Fibroblast of peridontal ligament (primary cell): ENCODE measurements around the gene SMIM14.
"Not testable (repeated sequence)": the region's sequence is repeated elsewhere in the genome, so short reads cannot be mapped to it uniquely, and the experiment has no call there.

Experiments
- DNase-seq: peaks from one replicate; pipeline ENCODE4 v3.0.0-alpha.2; 2010; ENCODE audit errors: extremely low read depth

Gene SMIM14

DNA sequence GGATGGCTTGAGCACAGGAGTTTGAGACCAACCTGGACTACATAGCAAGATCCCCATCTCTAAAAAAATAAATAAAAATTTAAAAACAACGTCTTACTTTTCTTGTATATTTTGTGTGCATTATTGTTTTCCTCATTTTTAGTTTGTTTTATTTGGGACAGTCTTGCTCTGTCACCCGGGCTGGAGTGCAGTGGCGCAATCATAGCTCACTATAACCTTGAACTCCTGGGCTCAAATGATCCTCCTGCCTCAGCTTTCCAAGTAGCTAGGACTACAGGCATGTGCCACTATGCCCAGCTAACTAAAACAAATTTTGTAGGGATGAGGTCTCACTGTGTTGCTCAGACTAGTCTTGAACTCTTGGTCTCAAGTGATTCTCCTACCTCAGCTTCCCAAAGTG lies 9.5 kb upstream of the SMIM14 start:
- no peak for DNase-seq

GRCh38 chr4:39642885-39643552 lies 4.4 kb upstream of the SMIM14 start:
- DNase-seq, result no peak

GRCh38 chr4:39641451-39641850 lies 2.8 kb upstream of the SMIM14 start:
- no peak for DNase-seq

GRCh38 chr4:39637586-39638353 lies 895 bp downstream of the SMIM14 start:
- DNase-seq, result peak; percentile 70

DNA sequence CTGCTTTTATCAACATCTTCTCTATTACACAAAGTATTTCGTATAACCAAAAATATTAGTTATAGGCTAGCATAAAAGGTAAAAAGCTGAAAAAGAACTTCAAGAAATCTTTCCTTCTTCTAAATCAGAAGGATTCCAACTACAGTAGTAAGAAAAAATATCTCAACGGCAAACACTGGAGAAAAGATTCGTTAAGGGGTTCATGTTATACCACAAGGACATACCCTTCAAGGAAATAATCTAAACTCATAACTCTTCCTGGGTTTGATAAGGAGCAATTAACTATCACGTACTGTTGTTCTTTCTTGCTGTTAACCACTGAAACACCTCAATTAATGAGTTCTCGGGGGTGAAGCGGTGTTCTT lies 1.5 kb downstream of the SMIM14 start:
- DNase-seq, result no peak

DNA sequence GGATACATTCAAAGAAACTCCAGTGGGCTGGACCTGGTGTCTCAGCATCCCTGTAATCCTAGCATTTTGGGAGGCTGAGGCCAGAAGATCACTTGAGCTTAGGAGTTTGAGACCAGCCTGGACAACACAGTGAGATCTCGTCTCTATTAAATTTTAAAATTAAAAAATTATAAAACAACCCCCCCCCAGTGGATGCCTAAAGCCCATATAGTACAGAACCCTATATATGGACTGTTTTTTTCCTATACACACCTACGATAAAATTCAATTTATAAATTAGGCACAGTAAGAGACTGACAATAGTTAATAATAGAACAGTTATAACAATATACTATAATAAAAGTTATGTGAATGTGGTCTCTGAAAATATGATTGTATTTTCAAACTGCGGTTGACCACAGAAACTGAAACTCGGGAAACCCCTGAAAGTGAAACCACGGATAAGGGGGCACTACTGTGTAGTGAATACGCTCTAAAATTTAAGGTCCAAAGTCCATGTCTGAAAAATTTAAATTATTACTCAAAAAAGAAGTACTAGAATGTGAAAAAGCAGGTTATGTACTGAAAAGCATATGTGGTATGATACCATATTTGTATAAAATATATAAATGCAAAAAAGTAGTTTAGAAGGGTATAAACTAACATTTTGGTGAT lies 2.0 kb downstream of the SMIM14 start:
- peak; percentile 66 for DNase-seq

DNA sequence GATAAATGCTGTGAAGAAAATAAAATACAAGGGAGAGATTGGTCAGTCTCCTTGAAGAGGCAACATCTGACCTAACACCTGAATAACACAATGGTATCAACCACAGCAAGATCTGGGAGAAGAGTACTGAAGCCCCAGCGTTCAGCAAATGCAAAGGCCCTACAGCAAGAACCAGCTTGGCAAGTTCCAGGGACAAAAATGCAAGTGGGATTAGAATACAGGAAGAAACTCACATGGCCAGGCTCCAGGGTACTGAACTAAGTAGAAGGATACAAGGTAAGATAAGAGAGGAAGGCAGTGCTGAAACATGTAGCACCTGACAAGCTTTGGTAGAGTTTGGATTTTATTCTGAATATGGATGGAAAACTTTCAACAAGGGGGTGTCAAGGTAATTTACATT lies 3.6 kb downstream of the SMIM14 start:
- no peak for DNase-seq

- DNase-seq, result no peak
Observed at GRCh38 chr4:39631700-39632079, 7.0 kb downstream of the SMIM14 start.

- no peak for DNase-seq
Observed at GRCh38 chr4:39627413-39627812, 11.3 kb downstream of the SMIM14 start.

DNA sequence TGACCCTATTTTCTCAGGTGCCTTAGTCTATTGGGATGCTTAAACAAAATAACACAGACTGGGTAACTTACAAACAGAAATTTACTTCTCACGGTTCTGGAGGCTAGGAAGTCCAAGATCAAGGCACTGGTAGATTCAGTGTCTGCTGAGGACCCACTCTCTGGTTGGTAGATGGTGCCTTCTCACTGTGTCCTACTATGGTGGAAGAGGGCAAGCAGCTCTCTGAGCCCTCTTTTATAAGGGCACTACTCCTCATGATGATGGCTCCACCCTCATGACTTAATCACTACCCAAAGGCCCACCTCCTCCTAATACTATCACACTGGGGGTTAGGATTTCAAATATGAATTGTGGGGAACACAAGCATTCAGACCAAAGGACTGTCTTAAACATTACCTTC lies 11.8 kb downstream of the SMIM14 start:
- DNase-seq, result no peak

DNA sequence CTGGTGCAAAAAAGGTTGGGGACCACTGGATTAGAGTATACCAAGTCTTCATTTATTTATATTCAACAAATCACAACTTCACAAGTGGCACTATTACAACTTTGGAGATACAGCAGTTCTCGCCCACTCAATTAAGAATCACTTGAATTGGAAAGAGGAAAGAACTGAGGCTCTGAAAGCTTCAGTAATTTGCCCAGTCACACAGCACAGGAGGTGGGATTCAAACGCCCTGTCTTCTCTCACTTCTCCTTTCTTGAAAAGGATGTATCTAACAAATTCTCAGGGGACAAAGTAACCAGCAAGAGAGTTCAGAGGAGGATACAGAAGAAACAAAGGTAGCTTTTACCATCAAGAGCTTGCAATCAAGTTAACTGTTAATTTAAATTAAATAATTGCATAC lies 12.4 kb downstream of the SMIM14 start:
- no peak for DNase-seq

DNA sequence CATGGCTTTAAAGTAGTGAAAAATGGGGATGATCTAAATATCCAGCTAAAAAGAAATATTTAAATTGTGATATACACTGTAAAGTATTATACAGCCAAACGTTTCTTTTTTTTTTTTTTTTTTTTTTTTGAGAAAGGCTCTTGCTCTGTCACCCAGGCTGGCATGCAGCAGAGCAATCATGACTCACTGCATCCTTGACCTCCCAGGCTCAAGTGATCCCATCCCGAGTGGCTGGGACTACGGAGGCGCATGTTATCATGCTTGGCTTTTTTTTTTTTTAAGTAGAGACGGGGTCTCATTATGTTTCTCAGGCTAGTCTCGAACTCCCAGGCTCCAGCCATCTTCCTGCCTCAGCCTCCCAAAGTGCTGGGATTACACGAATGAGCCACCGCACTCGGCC lies 17.1 kb downstream of the SMIM14 start:
- peak; percentile 77 for DNase-seq

DNA sequence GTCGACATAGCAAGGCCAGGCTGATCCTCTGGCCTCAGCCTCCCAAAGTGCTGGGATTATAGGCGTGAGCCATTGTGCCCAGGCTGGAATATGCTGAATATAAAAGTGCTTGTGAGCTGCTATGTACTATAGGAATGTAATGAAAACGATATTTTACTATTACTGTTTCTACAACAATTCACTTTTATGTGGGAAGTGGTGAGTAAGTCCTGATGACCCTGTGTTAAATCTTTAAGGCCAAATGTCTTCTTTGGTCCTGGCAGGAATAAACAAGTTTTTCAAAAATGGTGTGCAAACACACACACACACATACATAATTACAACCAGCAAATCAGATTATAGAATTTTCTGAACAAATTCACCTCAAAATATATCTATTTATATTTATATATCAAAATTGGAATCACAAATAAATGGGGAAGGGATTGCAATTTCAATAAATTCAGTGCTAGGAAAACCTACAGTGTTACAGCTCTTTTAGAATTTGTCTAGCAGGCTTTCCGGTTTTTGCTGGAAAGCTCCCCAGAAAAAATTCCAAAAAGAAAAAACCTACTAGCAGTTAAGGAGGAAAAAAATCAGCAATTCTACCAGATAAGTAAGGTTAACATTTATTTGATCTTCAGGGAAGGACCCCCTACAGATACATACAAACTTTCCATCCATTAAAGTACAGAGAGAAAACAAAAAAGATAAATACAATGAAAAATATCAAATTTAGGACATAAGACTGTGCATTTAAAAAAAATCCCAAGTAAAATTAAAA lies 17.9 kb downstream of the SMIM14 start:
- peak; percentile 29 for DNase-seq

DNA sequence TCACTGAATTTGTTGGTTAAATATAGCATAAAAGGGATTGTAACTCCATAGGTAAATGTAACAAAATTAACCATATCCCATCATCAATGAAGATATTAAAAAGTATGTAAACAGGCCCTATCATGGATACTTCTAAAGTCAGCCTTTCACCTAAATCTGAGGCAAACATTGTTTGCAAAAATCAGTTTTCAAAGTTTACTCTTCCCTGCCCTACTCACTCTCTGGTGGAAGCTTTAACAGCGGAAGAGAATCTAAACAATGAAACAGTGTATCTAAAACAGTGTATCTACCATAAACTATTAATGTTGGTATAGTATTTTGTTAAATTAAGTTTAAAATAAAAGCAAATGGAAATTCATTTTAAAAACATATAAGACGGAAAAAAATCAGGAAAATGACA lies 21.1 kb downstream of the SMIM14 start:
- no peak for DNase-seq

DNA sequence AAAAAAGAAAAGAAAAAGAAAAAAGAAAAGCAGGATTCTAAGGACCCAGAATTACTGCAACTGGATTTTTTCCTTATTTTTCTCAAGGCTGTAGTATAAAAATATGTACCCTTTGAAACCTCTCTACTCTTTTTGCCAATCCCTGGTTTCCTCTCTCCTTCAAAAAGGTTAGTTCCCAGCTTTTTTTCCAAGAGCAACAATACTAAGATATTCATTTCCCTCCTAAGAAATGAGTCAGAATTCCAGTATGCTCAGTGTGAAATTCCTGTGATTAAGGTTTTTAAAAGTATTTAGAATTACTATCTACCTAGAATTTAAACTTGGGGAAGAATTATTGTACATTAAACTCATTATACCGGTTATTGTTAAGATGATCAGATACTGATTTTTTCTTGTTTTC lies 22.0 kb downstream of the SMIM14 start:
- peak; percentile 36 for DNase-seq

DNA sequence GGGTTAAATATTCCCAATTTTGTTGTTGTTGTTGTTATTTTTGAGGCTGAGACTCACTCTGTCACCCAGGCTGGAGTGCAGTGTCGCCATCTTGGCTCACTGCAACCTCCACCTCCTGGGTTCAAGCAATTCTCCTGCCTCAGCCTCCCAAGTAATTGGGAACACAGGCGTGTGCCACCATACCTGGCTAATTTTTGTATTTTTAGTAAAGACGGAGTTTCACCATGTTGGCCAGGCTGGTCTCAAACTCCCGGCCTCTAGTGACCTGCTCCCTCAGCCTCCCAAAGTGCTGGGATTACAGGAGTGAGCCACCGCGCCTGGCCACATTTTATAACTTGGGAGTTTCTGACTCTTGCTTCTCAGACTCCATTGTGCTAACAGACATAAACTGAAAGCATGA lies 22.6 kb downstream of the SMIM14 start:
- DNase-seq, result not testable (repeated sequence)

- peak; percentile 78 for DNase-seq
Observed at GRCh38 chr4:39614487-39615162, 24.0 kb downstream of the SMIM14 start.

GRCh38 chr4:39613093-39613656 lies 25.5 kb downstream of the SMIM14 start:
- peak; percentile 57 for DNase-seq

GRCh38 chr4:39609454-39609931 lies 29.2 kb downstream of the SMIM14 start:
- DNase-seq, result no peak

GRCh38 chr4:39608451-39608850 lies 30.2 kb downstream of the SMIM14 start:
- no peak for DNase-seq

DNA sequence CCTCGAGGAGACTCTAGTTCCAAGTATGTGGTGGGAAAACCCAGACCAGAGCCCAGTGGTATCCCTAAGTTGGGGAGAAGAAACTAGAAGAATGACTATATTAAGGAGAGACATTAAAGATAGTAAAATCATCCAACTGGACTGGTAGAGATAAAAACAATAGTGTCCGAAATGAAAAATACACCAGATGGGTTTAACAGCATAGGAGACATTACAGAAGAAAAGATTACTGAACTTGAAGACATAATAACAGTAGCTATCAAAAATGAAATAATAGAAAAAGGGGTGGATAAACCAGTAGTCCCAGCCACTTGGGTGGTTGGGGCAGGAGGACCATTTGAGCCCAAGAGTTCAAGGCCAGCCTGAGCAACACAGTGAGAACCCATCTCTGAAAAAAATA lies 31.9 kb downstream of the SMIM14 start:
- DNase-seq, result no peak
